Activated T-cell treated with anti-CD3 and anti-CD28 coated beads, Interleukin-2, amount 50 U/mL, for 1 hour (primary cell): ENCODE data around the gene FSTL5.

Experiments used
- DNase-seq: peaks from one replicate; pipeline ENCODE4 v3.0.0-alpha.2; 2020

Gene FSTL5

DNA sequence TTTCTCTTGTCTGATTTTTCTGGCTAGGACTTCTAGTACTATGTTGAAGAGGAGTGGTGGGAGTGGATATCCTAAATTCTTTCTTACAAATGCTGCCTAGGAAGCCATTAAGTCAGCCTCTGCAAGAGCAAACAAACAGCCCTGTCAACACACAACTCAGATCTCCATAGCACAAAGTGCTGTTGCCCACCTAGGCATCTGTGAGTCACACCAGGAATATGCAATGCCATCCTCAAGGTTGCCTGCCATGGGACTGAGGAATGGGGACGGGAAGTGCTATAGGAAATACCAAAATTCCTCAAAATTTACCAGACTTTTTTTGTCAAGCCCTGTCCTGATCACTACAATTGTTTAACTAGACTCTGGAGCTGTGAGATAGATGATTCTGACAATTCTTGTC is 466.9 kb downstream of the FSTL5 start:
- DNase-seq = no peak

DNA sequence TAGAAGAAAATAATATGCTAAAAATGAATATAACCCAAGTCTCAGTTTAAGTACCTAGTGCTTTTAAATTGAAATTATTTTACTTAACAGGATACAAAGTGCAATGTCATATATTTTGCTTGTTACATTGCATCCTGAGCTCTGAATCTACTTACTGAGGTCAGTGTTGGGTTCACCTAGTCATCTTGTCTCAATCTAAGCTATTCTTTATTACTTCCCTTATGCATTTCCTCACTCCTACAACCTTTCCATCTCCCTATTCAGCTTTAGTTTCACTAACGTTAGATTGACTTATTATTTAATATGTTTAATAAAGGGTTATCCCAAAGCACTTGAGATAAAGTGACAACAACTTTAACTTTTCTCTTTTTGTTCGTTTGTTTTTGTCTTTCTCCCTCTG is 483.7 kb downstream of the FSTL5 start:
- DNase-seq = no peak

DNA sequence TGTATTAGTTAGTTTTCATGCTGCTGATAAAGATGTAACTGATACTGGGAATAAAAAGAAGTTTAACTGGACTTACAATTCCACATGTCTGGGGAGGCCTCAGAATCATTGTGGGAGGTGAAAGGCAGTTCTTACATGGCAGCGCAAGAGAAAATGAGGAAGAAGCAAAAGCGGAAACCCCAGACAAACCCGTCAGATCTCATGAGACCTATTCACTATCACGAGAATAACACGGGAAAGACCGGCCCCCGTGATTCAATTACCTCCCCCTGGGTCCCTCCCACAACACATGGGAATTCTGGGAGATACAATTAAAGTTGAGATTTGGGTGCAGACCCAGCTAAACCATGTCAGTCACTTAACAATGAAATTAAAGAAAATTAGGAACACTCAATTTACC is 499.1 kb downstream of the FSTL5 start:
- DNase-seq = no peak

DNA sequence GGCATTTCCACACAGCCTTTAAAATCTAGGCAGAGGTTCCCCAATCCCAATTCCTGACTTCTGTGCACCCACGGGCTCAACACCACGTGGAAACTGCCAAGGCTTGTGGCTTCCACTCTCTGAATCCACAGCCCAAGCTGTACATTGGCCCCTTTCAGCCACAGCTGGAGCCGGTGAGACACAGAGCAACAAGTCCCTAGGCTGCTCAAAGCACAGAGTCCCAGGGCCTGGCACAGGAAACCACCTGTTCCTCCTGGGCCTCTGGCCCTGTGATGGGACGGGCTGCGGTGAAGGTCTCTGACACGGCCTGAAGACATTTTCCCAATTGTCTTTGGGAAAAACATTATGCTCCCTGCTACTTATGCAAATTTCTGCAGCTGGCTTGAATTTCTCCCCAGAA is 500.0 kb downstream of the FSTL5 start:
- DNase-seq = no peak

DNA sequence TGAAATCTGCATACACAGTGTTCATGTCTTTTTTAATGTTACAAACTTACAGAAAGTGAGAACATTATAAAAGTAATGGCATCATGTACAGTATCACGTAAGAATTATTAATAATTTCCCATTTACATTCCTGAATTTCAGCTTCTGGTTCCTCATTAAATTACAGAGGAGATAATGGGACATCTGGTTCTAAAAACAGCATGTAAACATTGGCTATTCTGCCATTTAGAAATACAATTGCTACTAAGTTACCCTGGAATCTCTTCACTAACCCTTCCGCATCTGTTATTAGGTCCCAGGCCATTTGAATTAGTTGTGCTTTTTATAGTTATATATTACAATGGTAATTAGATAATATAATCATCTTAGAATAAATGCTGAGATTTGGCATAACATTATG is 505.1 kb downstream of the FSTL5 start:
- no peak for DNase-seq

DNA sequence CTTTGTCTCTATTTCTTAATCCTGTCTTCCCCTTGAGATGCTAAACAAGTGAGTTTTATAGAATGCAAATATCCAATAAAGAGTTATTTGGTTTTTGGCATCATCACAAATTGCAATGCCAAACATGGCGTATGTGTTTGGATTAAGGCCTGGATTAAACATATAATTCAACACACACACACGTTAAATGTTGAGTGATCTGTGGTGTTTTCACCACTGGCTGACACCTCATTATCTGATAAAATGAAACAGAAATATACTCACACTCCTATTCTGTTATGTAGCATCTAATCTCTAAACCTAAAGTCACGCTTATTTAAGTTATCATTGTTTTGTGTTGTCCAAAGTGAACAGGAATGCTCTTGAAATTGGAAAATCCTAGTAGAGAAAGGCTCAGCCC is 506.2 kb downstream of the FSTL5 start:
- no peak for DNase-seq

DNA sequence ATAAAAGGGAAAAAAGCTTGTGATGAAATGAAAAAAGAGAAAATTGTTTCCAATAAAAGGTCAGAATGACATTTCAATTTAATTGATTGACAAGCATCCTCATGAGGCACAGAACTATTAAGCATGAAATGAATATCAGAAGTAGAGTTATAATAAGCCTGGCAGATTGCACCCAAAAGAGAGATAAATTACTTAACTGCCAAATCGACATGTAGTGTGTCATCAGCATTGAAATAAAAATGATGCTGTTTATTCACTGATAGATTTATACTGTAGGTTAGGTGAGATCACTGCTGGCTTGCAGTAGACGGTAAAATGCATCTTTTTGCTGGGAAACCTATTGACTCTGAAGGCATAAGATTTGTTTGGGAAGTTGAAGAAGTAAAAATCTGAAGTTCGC is 507.2 kb downstream of the FSTL5 start:
- DNase-seq = no peak

DNA sequence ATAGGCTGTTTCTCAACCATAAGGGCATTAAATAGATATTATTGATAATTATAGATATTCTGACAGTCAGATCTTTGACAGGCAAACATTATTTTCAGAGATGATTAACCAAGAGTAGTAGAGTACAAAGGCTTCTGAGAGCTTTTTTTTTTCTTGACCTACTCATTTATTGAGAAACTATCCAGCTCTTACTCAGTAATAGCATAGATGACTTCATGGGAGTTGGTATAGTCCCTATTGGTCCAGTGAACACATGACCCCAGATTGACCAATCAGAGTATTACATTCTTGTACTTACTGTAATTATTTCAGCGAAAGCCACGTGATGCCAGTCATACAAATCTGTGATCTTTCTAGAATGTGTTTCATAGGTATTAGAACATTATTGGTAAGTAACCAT is 508.7 kb downstream of the FSTL5 start:
- no peak for DNase-seq

DNA sequence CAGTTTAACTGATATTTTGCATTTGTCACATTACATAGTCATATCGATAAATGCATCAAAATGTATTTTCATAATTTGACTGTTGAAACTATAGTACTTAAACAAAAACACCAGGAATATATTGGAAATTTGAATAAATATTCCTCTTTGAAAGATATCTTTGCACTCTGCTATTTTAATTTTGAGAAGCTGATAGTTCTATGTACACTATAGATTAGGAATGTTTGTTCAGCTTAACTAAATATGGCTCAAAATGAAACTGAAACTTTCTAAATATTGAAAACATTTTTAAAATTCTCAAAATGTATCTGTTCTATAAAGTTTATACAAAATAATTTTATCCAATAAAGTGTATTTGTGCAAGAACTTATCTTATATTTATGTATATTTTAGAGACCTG is 510.1 kb downstream of the FSTL5 start:
- no peak for DNase-seq

DNA sequence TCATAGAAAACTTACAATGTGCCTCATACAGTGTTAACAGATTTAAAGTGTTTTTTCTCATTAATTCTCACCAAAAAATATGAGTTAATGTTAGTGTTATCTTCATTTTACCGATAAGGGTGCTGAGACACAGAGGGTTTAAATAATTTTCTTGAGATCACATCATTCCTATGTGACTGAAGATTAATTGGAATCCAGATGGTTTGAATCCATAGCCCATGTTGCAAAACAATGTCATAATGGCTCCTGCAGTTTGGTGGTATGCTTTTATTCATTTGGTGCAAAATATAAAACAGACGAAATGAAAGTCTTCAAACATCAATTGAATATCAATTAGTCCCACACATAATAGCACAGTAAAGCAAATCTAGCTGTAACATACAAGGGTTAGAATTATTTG is 512.2 kb downstream of the FSTL5 start:
- DNase-seq = no peak

DNA sequence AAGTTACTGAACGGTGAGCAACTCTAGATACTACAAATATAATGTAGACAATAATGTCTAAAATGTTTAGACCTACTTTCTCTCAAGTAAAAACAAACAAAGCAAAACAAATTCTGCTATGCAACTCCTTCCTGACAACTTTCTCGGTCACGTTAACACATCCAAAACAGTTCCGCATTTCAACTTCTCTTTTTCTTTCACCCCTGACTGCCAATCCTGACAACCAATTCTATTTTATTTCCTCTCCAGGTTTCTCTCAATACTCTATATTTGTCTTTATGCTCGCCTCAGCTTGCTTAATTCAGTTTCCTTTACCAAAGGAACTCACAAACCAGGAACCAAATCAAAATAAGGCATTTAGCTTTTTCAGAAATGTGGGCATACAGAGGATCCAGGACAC is 513.0 kb downstream of the FSTL5 start:
- no peak for DNase-seq

DNA sequence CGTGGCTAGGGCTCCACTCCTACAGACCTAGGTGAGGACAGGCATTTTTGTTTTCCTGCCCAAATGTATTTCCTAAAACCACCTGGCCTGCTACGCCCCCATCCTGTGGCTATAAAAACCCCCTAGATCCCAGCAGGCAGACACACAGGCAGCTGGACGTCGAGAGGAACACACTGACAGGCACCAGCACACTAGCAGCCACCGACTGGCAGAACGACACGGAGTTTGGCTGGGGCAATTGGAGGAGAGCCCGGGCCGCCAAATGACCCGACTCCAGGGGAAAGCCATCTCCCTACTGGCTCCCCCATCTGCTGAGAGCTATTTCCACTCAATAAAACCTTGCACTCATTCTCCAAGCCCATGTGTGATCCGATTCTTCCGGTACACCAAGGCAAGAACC is 516.0 kb downstream of the FSTL5 start:
- no peak for DNase-seq

DNA sequence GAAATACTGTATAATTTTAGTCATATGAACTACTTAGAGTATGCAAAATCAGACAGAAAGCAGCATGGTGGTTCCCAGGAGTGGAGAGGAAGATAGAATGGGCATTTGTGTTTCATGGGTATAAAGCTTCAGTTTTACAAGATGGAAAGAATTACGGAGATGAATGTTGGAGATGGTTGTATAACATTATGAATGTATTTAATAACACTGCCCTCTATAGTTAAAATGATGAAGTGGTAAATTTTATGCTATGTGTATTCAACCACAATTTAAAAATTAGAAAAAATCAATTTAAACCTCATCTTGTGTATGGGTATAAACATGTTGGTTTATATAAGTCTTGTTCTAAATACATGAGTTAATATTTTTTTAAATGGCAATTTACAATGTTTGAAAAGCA is 521.1 kb downstream of the FSTL5 start:
- DNase-seq = no peak

DNA sequence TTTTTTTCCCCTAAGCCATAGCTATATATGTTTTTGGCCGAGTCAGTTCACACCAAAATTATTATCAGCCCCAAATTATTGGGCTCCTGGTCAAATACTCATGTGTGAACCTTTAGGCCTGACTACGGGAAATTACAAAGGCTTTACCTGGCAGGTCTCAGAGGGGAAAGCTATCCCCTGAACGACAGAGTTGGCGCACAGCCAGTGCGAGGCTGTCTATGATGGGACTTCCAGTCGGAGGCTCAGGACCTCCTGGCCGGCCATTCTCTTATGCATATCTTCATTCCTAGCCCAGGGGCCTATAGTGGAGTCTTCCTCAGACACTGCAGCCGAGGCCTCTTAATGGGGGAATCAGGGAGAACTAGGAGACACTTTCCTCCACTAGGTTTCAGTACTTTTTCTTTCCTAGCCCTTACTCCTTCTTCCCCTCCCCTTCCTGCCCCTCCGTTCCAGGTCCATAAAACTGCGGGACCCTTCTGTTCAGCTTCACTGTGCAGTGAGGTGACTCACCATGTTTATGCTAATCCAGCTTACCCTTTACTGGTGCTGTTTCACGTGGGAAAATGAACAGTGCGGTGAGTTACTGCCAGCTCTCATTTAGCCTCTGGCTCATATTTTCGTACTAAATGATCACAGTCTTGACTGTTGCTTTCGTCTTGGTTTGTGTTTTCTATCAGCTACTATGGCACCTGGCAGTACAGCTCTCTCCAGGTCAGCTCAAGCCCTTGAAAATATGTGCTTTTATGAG is 533.9 kb downstream of the FSTL5 start:
- DNase-seq = no peak

DNA sequence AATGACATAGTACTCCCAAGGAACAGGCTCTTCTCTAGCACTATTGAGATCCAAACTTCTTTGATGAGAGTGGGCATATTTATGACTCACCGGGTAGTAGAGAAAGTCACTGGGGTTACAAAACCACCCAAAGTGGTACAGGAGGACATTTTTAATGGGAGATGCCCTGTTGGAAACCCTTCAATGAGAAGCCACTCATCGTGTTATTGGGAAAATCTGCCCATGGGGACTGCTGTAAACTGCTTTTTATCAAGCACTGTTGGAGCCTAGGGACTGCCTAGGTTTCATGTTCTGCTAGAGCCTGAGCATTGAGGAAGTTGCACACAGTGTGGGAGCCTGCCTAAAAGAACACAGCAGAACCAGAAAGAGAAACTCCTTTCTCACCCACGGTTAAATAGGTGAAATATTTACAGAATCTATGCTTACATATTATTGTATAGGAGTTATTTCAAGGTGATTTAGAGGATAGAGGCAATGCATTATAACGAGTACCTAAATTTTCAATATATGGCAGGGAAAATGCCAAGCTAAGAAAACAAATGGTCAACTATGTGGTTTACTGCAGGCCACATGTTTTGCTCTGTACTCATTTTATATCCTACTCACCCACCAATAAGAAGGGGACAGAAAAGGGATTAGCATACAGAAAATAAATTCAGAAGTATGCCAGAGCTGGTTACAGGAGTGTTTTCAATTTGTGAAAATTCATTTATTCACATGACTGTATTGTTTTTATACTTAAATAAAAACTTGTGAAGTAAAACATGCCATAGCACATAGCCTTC is 559.1 kb downstream of the FSTL5 start:
- no peak for DNase-seq

DNA sequence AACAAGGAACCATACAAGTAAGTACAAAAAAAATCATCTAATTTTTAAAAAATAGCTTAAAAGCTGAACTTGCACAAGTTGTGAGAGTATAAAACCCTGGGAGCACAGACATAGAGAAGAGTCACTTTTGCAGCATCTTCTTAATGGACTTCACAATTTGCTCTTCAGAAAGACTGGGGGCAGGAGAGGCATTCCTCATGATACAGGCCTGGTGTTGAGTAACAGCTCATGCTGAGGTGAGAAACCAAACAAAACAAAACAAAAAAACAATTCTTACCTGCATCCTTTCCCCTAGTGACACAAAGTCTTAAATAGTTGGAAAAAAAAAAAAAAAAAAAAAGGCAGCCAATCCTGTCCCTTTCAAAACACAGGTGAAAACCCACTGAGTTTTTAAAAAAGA is 562.8 kb downstream of the FSTL5 start:
- no peak for DNase-seq

DNA sequence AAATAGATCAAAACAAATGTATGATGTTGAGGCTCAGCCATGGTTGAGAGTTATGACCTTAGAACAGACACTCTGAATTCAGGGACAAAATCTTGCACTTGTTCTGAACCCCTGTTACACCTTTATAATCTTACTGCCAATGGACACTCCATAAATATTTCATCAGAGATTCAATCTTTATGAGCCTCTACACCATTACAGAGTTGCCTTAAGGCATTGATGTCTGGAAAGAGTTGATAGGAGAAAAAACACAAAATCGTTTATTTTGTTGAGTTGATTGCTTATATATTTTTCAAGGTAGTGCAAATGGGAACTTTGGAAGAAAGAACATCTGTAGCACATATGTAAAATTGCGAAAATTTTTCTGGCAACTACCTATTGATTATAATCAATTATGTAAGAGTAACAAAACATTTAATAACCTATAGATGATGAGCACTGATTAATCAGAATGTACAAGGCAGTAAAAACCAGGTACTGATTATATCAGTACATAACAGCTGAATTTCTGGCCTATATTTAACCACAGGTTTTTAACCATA is 568.5 kb downstream of the FSTL5 start:
- no peak for DNase-seq

DNA sequence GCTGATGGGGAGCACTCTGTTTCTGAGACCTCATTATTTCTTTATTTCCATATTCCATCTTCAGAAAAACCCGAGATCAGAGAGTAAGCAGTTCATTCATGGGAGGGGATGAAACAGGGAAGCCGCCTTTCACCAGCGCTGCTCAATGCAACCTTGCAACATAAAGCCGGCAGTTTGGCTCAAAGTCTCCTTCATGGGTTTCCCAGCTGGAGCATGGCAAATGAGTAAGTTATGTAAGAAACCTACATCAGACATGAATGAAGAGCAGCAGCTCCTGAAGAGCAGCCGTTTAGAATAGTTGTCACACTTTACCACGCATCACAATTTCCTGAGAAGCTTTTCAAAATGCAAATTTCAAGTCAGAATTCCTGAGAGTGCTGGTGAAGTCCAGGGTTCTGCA is 578.8 kb downstream of the FSTL5 start:
- no peak for DNase-seq

DNA sequence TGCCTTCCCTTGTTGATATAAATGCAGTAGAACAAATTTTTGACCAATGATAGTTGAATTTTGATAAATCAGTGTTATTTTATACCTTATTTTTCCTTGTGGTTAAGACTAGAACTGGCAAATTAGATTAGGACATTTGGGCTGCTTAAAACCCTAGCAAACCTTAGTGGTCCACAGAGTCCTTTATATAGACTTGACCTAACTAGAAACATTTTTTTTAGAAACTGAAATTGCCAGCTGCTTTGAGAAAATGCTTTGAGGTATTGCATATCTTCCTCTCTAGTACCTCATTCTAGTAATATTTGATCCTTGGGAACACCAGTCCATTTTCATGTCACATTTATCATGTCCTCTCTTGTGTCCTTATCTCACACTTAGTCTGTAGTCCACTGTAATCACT is 580.3 kb downstream of the FSTL5 start:
- DNase-seq = no peak

DNA sequence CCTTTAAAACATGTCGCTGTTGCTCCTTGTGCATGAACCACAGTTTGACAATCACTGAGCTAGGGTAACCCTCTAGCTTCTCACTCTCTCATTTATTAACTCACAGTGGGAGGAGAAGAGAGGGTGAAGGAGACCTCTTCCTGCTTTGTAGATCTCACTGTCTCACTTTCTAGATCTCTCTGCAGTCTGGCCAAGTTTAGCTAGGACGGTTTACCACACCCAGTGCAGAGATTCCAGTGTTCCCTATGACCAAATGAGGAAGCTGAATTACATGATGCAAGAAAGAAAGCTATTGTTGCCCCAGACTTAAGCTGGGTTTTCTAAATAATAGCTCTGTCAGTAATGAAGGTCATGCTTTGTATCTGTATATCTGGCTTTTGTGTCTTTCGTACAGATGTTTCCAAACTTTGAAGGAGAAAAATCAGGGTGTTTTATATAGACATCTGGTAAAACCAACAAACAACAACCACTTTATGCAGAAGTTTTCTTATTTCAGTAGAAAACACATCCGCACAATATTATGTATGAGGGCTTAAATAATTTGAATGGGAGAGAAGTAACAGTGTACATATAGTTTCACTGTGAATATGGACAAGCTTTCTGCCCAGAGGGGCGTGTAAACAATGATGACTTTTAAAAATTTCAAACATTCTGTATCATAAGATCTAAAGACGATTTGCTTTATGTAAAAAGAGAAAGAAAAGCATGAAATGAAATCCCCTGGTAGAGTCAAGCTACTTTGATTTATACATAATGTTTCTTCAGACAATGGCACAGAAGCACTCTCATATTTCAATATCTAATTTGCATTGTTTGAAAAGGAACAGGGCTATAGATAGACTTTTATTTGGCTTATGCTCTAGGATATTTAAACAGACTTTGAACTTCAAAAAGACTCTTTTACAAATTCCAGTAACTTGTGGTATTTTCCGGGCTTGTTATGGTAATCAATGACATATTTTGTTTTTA is 582.3 kb downstream of the FSTL5 start:
- no peak for DNase-seq

DNA sequence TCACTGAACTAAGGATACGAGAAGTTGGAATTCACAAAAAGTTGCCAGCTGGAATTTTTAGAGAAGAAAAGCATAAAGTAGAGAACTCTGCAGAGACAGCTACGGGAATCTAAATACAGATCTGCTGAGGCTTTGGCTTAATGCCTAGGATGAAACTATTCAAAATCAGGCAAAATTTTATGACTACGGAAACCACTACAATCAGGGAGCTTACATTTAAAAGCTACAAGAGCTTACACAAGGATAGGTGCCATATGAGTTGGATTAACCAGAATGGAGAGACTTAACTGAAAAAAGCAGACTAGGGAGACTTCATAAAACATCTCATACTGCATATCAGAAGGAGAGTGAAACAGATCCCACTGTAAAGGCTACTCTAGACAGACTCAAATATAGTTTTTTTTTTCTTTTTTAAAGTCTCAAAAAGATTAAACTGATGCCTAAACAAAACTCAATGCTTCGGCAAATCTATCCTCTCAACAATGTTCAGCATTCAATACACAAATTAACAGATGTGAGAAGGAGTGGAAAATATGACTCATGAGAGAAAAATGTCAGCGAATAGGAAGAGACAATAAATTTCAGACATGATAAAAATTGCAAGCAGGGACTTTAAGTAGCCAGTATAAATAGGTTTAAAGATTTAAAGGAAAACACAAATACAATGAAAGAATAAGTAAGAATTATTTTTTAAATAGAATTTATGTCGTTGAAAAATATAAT is 586.1 kb downstream of the FSTL5 start:
- DNase-seq = no peak

DNA sequence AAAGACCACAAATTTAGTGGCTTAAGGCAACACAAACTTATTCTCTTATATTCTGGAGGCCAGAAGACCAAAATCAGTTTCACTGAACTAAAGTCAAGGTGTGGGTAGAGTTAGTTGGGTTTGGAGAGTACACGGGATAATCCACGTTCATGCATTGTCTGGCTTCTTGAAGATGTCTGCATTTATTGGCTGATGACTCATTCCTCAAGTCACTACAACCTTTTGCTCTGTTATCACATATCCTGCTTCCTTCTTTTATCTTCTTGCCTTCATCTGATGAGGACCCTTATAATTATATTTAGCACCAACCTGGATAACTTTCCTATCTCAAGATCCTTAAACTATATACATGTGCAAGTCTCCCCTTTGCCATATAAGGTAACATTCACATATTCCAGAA is 590.0 kb downstream of the FSTL5 start:
- no peak for DNase-seq
